AG04449 (cell line): ENCODE data around the gene RAB4A.

ENCODE experiments used
- CTCF ChIA-PET: fragments of 350-600 bp; formaldehyde crosslinking; extraction: SDS; loops from one replicate; lab custom pipeline; 2021; ENCODE audit warnings: antibody characterized with exemption; lab: Yijun Ruan, JAX
- POLR2A ChIA-PET: fragments of 400-600, 350-600 bp; formaldehyde crosslinking; extraction: SDS; loops from one replicate; lab custom pipeline; 2020; ENCODE audit warnings: antibody characterized with exemption, inconsistent platforms; lab: Yijun Ruan, JAX
- DNase-seq: peaks from one replicate; pipeline ENCODE4 v3.0.0-alpha.2; 2010; ENCODE audit warnings: low read depth, low spot score
- H3K4me3 ChIP-seq: 2 replicates; pipeline ENCODE4 v1.5.1; 2011; ENCODE audit warnings: low read depth, mild to moderate bottlenecking, control low read depth, low read length
- CTCF ChIP-seq: IDR thresholded peaks from one replicate; pipeline ENCODE4 v1.5.1; 2011; ENCODE audit warnings: mild to moderate bottlenecking, moderate library complexity, low read length, control low read depth, inconsistent platforms; ENCODE audit not compliant: insufficient read depth; ENCODE audit errors: missing control alignments

The RAB4A gene

GRCh38 chr1:229344937-229345684 lies 74.2 kb downstream of the RAB4A start:
- no peak for TF ChIP-seq CTCF
- POLR2A ChIA-PET: no interaction called here
- CTCF ChIA-PET: no interaction called here
- DNase-seq: no peak
- H3K4me3 ChIP-seq: no peak overlapping the region

- ChIA-PET POLR2A (no interaction called here), CTCF (no interaction called here)
- TF ChIP-seq CTCF: no peak
- H3K4me3 ChIP-seq: no peak overlapping the region
- no peak for DNase-seq
These were observed 76.6 kb downstream of the RAB4A start for GRCh38 chr1:229347528-229347927.

GRCh38 chr1:229349463-229350385 lies 78.8 kb downstream of the RAB4A start:
- CTCF ChIA-PET: no interaction called here
- POLR2A ChIA-PET: no interaction called here

GRCh38 chr1:229352975-229353374 lies 82.1 kb downstream of the RAB4A start:
- CTCF ChIA-PET: no interaction called here
- TF ChIP-seq CTCF: no peak

More at GRCh38 chr1:229349463-229350385, 78.8 kb downstream of the RAB4A start:
- TF ChIP-seq CTCF: no peak
- no peak for DNase-seq
- H3K4me3 ChIP-seq: no peak overlapping the region

GRCh38 chr1:229354226-229354625 lies 83.3 kb downstream of the RAB4A start:
- ChIA-PET CTCF (no interaction called here), POLR2A (no interaction called here)
- DNase-seq: no peak
- no peak for TF ChIP-seq CTCF
- H3K4me3 ChIP-seq: no peak overlapping the region

More at GRCh38 chr1:229352975-229353374, 82.1 kb downstream of the RAB4A start:
- POLR2A ChIA-PET: no interaction called here
- no peak for DNase-seq
- no peak overlapping the region for H3K4me3 ChIP-seq
